ENCODE measurements around the gene PCA3.

The PCA3 gene

DNA sequence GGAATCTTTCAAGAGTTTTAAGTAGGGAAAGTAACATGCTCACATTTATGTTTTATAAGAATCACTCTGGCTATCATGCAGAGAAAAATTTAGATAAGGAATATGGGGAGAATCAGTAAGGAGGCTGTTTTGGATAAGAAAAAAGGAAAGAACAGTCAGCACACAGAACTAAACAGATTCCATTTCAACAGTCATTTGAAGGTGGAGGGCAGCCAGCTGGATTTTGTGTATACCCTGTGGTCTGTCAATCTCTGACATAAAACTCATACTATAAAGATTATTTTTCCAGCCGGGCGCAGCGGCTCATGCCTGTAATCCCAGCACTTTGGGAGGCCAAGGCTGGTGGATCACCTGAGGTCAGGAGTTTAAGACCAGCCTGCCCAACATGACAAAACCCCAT, 64.2 kb downstream of the PCA3 start:
- no peak for DNase-seq

GRCh38 chr9:76835571-76836283, 71.5 kb downstream of the PCA3 start:
- no peak for DNase-seq

All from AML-193 (cell line).